Activated T-helper 17 cell treated with anti-CD3 and anti-CD28 coated beads, Interleukin-2, amount 50 U/mL, for 72 hours (primary cell): Measurements from ENCODE around the gene LYST. TPM values are rescaled to one million over a fixed set of nuclear protein-coding genes. Genes with fewer than 3 reads are reported as not detected.
"Not testable (repeated sequence)": the region's sequence is repeated elsewhere in the genome, so short reads cannot be mapped to it uniquely, and the experiment has no call there.

Source experiments
- ATAC-seq: fragments of 150-1000 bp; cut with Tn5 transposase; replicated peaks from 2 replicates; pipeline ENCODE4 v1.10.0; 2021; ENCODE audit warnings: mild to moderate bottlenecking, moderate library complexity
- H3K27ac Mint-ChIP-seq: one replicate; pipeline ENCODE4 v1.8.0; 2022; ENCODE audit warnings: mixed read lengths
- H3K27me3 Mint-ChIP-seq: one replicate; pipeline ENCODE4 v1.8.0; 2022; ENCODE audit warnings: mixed read lengths
- H3K36me3 Mint-ChIP-seq: one replicate; pipeline ENCODE4 v1.8.0; 2022; ENCODE audit warnings: low read depth, mild to moderate bottlenecking, mixed read lengths
- H3K4me1 Mint-ChIP-seq: one replicate; pipeline ENCODE4 v1.8.0; 2022; ENCODE audit warnings: mixed read lengths
- H3K4me3 Mint-ChIP-seq: one replicate; pipeline ENCODE4 v1.8.0; 2022; ENCODE audit warnings: mild to moderate bottlenecking, mixed read lengths
- H3K9me3 Mint-ChIP-seq: one replicate; pipeline ENCODE4 v1.8.0; 2022; ENCODE audit warnings: mixed read lengths
- total RNA-seq, 2 donors: library from RNA; stranded (reverse); gene quantifications; one replicate each; pipeline ENCODE4 v1.2.3, GENCODE V29; 2022

LYST gene
- total RNA-seq, 2 donors from 2014 or later, result 19.8 to 41.2 TPM

DNA sequence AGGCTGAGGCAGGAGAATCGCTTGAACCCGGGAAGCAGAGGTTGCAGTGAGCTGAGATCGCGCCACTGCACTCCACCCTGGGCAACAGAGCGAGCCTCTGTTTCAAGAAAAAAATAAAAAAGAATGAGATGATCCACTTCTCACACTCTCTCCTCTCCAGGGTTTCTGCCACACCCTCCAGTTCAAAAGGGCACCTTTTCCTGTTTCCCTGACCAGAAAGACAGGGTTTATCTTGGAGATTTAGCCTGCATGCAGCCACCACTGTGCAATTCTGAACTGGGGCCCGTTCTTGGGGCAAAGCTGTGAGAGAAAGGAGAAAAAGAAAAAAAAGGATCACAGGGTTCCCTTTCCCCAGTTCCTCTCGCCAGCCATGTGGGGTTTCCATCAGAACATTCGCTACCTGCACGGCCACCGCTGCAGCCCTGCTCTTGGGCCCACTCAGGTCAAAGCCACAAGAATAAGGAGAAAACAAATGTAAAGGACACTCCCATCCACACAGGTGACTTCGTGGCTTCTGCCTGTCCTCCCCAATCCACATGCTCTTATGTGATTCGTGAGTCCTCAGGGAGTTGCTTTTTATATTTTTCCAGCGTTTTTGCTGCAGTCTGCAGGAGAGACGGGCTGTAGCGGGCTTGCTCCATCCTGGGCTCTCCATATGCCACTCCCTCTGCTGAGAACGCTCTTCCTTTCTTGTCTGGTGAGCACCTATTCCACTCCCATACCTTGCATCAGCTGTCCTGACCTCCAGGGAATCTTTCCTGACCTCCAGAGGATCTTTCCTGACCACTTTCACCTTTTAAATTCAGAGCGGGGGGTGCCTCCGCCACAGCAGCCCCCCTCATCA, 243.5 kb downstream of the LYST start:
- no peak overlapping the region for H3K27ac Mint-ChIP-seq
- H3K9me3 Mint-ChIP-seq, result no peaks in the 10 kb centered on the region
- no peak overlapping the region for H3K4me3 Mint-ChIP-seq
- ATAC-seq, result no peak
- H3K27me3 Mint-ChIP-seq, result peaks cover 6% of the 10 kb centered on the region
- no peaks in the 10 kb centered on the region for H3K36me3 Mint-ChIP-seq
- no peaks in the 10 kb centered on the region for H3K4me1 Mint-ChIP-seq

- not testable (repeated sequence) for H3K4me1 Mint-ChIP-seq, H3K27me3 Mint-ChIP-seq, H3K27ac Mint-ChIP-seq, H3K4me3 Mint-ChIP-seq, H3K36me3 Mint-ChIP-seq, ATAC-seq, H3K9me3 Mint-ChIP-seq
These were observed 247.6 kb downstream of the LYST start for GRCh38 chr1:235619149-235619548.

GRCh38 chr1:235617808-235618207, 248.9 kb downstream of the LYST start:
- no peaks in the 10 kb centered on the region for H3K9me3 Mint-ChIP-seq
- H3K36me3 Mint-ChIP-seq, result no peaks in the 10 kb centered on the region
- no peak for ATAC-seq
- H3K27me3 Mint-ChIP-seq, result no peaks in the 10 kb centered on the region
- H3K4me1 Mint-ChIP-seq, result no peaks in the 10 kb centered on the region
- H3K4me3 Mint-ChIP-seq, result no peak overlapping the region
- H3K27ac Mint-ChIP-seq, result no peak overlapping the region

DNA sequence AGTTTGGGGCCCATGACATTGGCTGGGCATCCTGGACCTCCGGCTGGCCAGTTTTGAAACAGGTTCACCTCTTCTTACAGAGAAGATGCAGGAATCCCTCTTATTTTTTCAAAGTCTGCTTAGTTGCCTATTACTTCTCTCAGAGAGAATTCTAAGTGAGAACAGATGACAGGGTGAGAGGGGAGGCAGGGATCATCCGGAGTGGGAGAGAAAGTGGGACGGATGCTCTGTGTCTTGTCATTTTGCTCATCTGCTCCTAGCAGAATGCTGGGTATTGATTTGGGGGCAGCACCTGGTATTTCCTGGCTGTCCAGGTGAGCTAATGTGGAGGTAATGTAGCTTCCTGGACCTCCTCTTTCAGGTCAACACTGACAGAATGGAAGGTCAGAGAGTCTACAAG, 249.6 kb downstream of the LYST start:
- Mint-ChIP-seq H3K27me3 (no peaks in the 10 kb centered on the region), H3K36me3 (no peaks in the 10 kb centered on the region), H3K27ac (no peak overlapping the region), H3K4me3 (no peak overlapping the region), H3K4me1 (no peaks in the 10 kb centered on the region), H3K9me3 (no peaks in the 10 kb centered on the region)
- no peak for ATAC-seq

GRCh38 chr1:235614442-235614954, 252.2 kb downstream of the LYST start:
- Mint-ChIP-seq H3K9me3 (no peaks in the 10 kb centered on the region), H3K27ac (no peak overlapping the region), H3K27me3 (no peaks in the 10 kb centered on the region), H3K4me1 (no peaks in the 10 kb centered on the region), H3K36me3 (no peaks in the 10 kb centered on the region), H3K4me3 (no peak overlapping the region)
- ATAC-seq, result no peak

- no peaks in the 10 kb centered on the region for H3K4me1 Mint-ChIP-seq
- H3K36me3 Mint-ChIP-seq, result no peaks in the 10 kb centered on the region
- no peak overlapping the region for H3K4me3 Mint-ChIP-seq
- H3K27me3 Mint-ChIP-seq, result no peaks in the 10 kb centered on the region
- H3K27ac Mint-ChIP-seq, result no peak overlapping the region
- no peaks in the 10 kb centered on the region for H3K9me3 Mint-ChIP-seq
- no peak for ATAC-seq
These were observed 253.1 kb downstream of the LYST start for GRCh38 chr1:235613602-235614001.

DNA sequence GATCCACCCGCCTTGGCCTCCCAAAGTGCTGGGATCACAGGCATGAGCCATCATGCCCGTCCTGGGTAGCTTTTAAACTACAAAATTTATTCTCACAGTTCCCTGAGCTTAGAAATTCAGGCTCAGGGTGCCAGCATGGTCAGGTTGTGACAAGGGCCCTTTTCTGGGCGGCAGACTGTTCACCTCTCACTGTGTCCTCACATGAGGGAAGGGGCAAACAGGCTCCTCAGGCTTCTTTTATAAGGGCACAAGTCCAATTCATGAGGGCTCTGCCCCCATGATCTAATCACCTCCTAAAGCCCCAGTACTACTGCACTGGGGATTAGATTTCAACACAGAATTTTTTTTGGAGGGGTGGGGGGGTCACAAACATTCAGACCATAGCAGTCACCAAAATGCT, 253.9 kb downstream of the LYST start:
- no peak overlapping the region for H3K27ac Mint-ChIP-seq
- no peaks in the 10 kb centered on the region for H3K27me3 Mint-ChIP-seq
- H3K36me3 Mint-ChIP-seq, result no peaks in the 10 kb centered on the region
- H3K9me3 Mint-ChIP-seq, result no peaks in the 10 kb centered on the region
- H3K4me3 Mint-ChIP-seq, result no peak overlapping the region
- H3K4me1 Mint-ChIP-seq, result no peaks in the 10 kb centered on the region
- ATAC-seq, result no peak

Other genes with a start within 250 kb of the LYST start
- gene GNG4, start 217.1 kb downstream of the LYST start, total RNA-seq, result 1 to 10 TPM in 1 of 2 donors, under 1 TPM in 1; 0.32 to 2.1 TPM
- gene NID1, start 198.2 kb upstream of the LYST start, total RNA-seq, result under 1 TPM; 0.05 to 0.09 TPM